ENCODE results near the gene NME4.

The NME4 gene

DNA sequence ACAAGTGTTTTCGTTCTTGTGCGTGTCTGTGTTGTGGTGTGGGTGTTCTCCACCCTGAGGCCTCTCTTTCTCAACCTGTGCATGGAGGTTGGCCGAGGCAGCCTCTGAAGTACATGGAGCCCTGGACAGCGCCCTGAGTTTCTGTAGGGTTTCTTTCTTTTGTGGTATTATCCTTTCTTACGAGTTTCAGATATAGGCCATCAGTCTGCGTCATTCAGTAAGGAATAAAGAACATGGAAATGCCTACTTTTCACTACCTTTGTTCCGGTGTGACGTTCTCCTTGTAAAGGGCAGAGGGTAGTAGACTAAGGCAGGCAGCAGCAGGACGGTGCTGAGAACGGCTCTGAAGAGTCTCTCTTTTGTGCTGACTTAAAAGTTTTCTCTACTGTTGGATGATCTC is 47.0 kb downstream of the NME4 start:
- no peak overlapping the region for H3K27ac ChIP-seq
- H3K4me3 ChIP-seq (ENCODE audit: low read depth, low read length), result no peak overlapping the region
- TF ChIP-seq, protein P1, sequence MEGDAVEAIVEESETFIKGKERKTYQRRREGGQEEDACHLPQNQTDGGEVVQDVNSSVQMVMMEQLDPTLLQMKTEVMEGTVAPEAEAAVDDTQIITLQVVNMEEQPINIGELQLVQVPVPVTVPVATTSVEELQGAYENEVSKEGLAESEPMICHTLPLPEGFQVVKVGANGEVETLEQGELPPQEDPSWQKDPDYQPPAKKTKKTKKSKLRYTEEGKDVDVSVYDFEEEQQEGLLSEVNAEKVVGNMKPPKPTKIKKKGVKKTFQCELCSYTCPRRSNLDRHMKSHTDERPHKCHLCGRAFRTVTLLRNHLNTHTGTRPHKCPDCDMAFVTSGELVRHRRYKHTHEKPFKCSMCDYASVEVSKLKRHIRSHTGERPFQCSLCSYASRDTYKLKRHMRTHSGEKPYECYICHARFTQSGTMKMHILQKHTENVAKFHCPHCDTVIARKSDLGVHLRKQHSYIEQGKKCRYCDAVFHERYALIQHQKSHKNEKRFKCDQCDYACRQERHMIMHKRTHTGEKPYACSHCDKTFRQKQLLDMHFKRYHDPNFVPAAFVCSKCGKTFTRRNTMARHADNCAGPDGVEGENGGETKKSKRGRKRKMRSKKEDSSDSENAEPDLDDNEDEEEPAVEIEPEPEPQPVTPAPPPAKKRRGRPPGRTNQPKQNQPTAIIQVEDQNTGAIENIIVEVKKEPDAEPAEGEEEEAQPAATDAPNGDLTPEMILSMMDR (IDR thresholded peaks at IDR 0.05; ENCODE audit: low read depth, low read length, missing control alignments), result no peak
- H3K36me3 ChIP-seq (replicated peaks), result no peaks in the 10 kb centered on the region
- DNase-seq, result no peak
- H3K27me3 ChIP-seq (replicated peaks), result no peaks in the 10 kb centered on the region
- in situ Hi-C loops (cut with HindIII; ENCODE audit: low pct_ligation_motif_present, low sequenced_read_pairs), result no loop called here

DNA sequence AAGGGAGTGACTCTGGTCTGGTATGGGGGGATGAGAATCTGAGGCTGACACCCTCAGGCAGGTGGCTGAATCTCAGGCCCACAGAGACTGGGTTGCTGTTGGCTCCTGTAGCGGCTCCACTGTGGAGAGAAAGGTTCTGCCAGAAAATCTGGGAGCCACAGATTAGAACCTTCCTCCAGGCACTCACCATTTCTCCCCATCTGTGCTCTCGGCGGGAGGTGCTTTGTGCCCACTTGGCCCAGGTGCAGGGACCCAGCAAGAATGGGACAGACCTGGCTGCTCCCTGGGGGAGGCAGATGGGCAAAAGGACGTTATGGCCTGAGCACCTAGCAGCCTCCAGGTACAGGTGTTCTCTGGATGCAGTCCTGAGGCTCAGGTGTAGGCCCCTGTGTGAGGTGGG is 48.6 kb downstream of the NME4 start:
- in situ Hi-C loops (cut with HindIII; ENCODE audit: low pct_ligation_motif_present, low sequenced_read_pairs), result no loop called here
- Histone ChIP-seq H3K27me3 (replicated peaks) (no peaks in the 10 kb centered on the region), H3K36me3 (replicated peaks) (no peaks in the 10 kb centered on the region), H3K4me3 (ENCODE audit: low read depth, low read length) (no peak overlapping the region), H3K27ac (no peak overlapping the region)
- no peak for DNase-seq
- TF ChIP-seq, protein P1 (IDR thresholded peaks at IDR 0.05; ENCODE audit: low read depth, low read length, missing control alignments), result no peak

Data from brain microvascular endothelial cell (primary cell).